Measurements from ENCODE around the gene RGS9.

GRCh38 chr17:65145743-65146142 is 8.6 kb downstream of the RGS9 start:
- no peak for TF ChIP-seq CTCF (conservative IDR thresholded peaks at IDR 0.05 in 1 of 2, IDR thresholded peaks at IDR 0.05 in 1 of 2; ENCODE audit: extremely low read depth in 1 of 2, insufficient read depth in 1 of 2, low read depth in 1 of 2, low read length in 2 of 2)
- no peak for TF ChIP-seq EZH2 (IDR thresholded peaks at IDR 0.05; ENCODE audit: borderline replicate concordance, low read length)
